ENCODE measurements around the gene SERPINA5. TPM values are rescaled to one million over a fixed set of nuclear protein-coding genes. Genes with fewer than 3 reads are reported as not detected.
"Not testable (repeated sequence)": the region's sequence is repeated elsewhere in the genome, so short reads cannot be mapped to it uniquely, and the experiment has no call there.

SERPINA5 gene
- total RNA-seq, 1 donor from 2014 or later = 4.3 TPM

DNA sequence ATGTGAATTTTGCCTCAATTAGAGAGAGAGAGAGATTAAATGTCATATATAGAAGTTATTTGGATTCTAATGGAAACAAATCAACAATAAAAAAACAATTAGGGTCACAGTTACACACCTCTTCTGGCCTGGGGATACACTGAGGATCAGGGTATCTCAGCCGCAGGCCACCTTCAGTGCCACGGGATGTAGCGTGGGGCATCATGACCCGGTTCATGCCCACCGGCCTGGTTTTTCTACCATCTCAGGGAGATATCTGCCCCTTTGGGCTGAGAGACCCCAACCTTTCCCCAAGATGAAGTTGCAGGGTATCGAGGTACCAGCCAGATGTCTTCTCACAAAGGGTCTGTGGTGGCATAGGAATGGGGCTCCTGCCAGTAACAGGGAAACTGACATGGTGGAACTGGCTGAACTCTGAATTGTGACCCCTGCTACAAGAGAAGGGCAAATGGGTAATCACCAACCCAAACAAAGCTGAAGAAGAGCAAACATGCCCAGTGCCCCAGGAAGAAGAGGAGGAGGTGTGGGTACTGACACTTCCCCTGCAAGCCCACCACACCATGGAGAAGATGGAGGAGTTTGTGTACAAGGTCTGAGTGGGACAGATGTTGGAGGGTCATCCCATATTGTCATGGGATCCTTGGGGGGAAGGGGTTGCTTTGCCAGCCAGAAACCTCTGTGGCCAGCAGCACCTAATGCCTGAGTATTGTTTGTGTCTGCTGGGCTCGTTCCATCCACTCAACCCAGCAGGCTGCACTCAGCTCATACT is 50.5 kb downstream of the SERPINA5 start:
- DNase-seq (ENCODE audit: low spot score in 2 of 2) = peak in 1 of 2 donors; percentile 15
- intact Hi-C loops (cut with DNase I) = no loop called here
- H3K27ac ChIP-seq = no peak overlapping the region
- no peak for TF ChIP-seq CTCF (IDR thresholded peaks at IDR 0.05)
- H3K36me3 ChIP-seq = no peaks in the 10 kb centered on the region
- H3K4me1 ChIP-seq = no peaks in the 10 kb centered on the region
- no peaks in the 10 kb centered on the region for H3K27me3 ChIP-seq
- H3K4me3 ChIP-seq = no peak overlapping the region
- peaks cover 0 to 3% of the 10 kb centered on the region in 2 donors for H3K9me3 ChIP-seq

GRCh38 chr14:94632305-94632590 is 51.0 kb downstream of the SERPINA5 start:
- DNase-seq (ENCODE audit: low spot score in 2 of 2) = peak in 1 of 2 donors; percentile 58
- TF ChIP-seq CTCF (IDR thresholded peaks at IDR 0.05) = no peak
- no peaks in the 10 kb centered on the region for H3K4me1 ChIP-seq
- H3K4me3 ChIP-seq = no peak overlapping the region
- intact Hi-C loops (cut with DNase I) = no loop called here
- no peaks in the 10 kb centered on the region for H3K27me3 ChIP-seq
- H3K9me3 ChIP-seq = peaks cover 0 to 3% of the 10 kb centered on the region in 2 donors
- H3K36me3 ChIP-seq = no peaks in the 10 kb centered on the region
- no peak overlapping the region for H3K27ac ChIP-seq

DNA sequence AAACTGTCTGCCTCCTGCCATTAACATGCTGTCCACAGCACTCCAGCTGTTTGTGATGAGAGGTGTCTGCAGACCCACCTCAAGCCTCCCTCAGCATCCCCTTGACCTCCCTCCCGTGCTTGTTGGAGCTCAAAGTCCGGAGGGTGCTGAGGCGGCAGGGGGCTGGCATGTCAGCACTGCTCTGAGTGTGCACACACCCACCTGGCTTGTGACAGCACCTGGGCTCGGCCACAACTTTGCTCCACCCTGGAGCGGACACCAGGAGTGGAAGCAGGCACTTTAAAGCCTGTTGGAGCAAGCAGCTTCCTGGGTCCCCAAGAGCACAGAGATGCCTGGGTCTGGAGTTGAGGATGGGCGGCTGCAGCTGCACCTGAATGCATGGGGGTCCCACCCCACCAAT is 51.9 kb downstream of the SERPINA5 start:
- Histone ChIP-seq H3K4me1 (no peaks in the 10 kb centered on the region), H3K9me3 (peaks cover 0 to 3% of the 10 kb centered on the region in 2 donors), H3K36me3 (no peaks in the 10 kb centered on the region), H3K27ac (no peak overlapping the region), H3K27me3 (no peaks in the 10 kb centered on the region), H3K4me3 (no peak overlapping the region)
- intact Hi-C loops (cut with DNase I) = no loop called here
- DNase-seq (ENCODE audit: low spot score in 2 of 2) = peak in 1 of 2 donors; percentile 53
- no peak for TF ChIP-seq CTCF (IDR thresholded peaks at IDR 0.05)

- Histone ChIP-seq H3K36me3 (no peaks in the 10 kb centered on the region), H3K4me1 (no peaks in the 10 kb centered on the region), H3K9me3 (peaks cover 0 to 3% of the 10 kb centered on the region in 2 donors), H3K27me3 (no peaks in the 10 kb centered on the region), H3K27ac (no peak overlapping the region), H3K4me3 (no peak overlapping the region)
- TF ChIP-seq CTCF (IDR thresholded peaks at IDR 0.05) = no peak
- DNase-seq (ENCODE audit: low spot score in 2 of 2) = no peak
- intact Hi-C loops (cut with DNase I) = no loop called here
Measured at GRCh38 chr14:94635154-94635553, 53.9 kb downstream of the SERPINA5 start.

DNA sequence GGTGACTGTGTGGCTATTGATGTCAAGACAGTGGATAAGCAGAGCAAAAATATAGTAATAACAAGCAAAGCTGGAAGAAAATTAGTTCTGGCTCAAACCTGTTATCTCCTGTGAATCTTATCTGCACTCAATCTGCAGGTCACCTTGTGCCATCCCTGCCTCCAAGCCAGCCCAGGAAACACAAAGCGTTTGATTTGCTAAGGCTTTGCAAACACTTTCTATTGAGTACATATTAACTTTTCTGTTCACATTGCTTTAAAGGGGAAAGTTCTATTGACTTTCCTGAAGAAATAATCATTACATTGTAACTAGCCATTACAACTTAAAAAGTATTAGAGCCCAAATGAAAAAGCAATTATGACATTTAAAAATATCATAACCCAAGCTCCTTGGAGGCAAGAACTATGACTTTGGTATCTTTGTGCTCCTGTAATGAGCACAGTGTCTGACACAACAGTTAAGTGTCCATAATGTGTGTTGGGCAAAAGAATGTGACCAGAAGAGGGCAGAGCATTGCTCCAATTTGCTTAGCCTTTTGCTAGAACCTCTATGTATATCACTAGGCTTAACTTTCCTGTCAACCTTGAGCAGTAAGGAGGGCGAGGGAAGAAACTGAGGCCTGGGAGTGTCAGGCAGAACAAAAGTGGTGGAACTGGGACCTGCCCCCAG is 55.7 kb downstream of the SERPINA5 start:
- Histone ChIP-seq H3K27me3 (no peaks in the 10 kb centered on the region), H3K27ac (no peak overlapping the region), H3K4me3 (no peak overlapping the region), H3K36me3 (no peaks in the 10 kb centered on the region), H3K9me3 (no peaks in the 10 kb centered on the region), H3K4me1 (no peaks in the 10 kb centered on the region)
- intact Hi-C loops (cut with DNase I) = no loop called here
- no peak for TF ChIP-seq CTCF (IDR thresholded peaks at IDR 0.05)
- DNase-seq (ENCODE audit: low spot score in 2 of 2) = peak in 1 of 2 donors; percentile 9

DNA sequence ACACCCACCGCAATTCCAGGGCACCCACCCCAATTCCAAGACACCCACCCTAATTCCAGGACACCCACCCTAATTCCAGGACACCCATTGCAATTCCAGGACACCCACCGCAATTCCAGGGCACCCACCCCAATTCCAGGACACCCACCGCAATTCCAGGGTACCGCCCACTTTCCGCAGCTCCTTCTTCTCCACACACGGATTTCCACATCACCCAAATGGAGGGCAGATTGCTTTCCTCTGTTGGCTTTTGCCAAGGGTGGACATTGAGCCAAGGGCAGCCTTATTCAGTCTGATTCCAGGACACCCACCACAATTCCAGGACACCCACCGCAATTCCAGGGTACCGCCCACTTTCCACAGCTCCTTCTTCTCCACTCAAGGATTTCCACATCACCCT is 56.6 kb downstream of the SERPINA5 start:
- H3K4me3 ChIP-seq; H3K27ac ChIP-seq; H3K9me3 ChIP-seq; H3K4me1 ChIP-seq; intact Hi-C loops (cut with DNase I); H3K27me3 ChIP-seq; H3K36me3 ChIP-seq: not testable (repeated sequence)
- peak in 1 of 2 donors; percentile 49 for DNase-seq (ENCODE audit: low spot score in 2 of 2)

All from ascending aorta (tissue), 2 donors.